DND-41 (cell line): ENCODE measurements around the gene PCTP.

ENCODE experiments used
- EZH2 ChIP-seq: IDR thresholded peaks from 3 replicates; pipeline ENCODE4 v1.6.1; 2012; ENCODE audit warnings: borderline replicate concordance, low read depth, mild to moderate bottlenecking, moderate library complexity, low read length, inconsistent platforms; ENCODE audit not compliant: severe bottlenecking
- TF ChIP-seq, protein P1 (sequence below): IDR thresholded peaks from 2 replicates; pipeline ENCODE4 v1.5.1; 2012; ENCODE audit warnings: borderline replicate concordance, low read length, moderate library complexity, mild to moderate bottlenecking; ENCODE audit not compliant: poor library complexity, severe bottlenecking; ENCODE audit errors: extremely low read depth

DNA sequence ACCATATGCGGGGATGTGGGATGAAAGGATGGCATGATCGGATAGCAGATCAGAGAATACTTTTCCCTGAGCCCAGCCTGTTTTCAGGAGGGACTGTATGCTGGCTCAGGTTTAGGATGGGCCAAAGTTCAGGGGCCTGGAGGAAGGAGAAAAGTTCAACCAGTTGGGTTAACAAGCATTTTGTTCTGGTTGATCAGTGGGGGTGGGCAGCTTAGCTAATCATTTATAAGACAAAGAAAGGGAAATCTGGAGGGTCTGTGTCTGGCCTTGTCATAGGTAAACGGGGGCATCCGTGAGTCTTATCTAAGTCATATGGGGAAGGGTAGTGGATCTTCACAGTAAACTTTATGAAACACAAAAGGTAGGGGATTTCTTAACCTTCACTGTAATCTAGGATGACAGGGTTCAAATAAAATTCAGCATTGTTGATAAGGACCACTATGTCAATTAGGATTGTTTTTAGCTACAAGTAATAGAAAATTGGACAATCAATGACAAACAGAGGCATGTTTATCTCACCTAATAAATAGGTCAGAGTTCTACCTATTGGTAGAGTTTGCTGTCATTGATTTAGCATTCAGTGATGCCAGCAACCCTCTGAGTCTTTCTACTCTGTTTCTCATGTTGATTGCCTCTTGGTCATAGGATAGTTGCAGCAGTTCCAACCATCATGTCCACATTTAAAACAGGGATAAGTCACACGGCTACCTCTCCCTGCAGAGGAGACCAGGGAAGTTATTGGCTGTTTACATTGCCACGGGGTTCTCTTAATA, 11.4 kb downstream of the PCTP start:
- TF ChIP-seq, protein P1, sequence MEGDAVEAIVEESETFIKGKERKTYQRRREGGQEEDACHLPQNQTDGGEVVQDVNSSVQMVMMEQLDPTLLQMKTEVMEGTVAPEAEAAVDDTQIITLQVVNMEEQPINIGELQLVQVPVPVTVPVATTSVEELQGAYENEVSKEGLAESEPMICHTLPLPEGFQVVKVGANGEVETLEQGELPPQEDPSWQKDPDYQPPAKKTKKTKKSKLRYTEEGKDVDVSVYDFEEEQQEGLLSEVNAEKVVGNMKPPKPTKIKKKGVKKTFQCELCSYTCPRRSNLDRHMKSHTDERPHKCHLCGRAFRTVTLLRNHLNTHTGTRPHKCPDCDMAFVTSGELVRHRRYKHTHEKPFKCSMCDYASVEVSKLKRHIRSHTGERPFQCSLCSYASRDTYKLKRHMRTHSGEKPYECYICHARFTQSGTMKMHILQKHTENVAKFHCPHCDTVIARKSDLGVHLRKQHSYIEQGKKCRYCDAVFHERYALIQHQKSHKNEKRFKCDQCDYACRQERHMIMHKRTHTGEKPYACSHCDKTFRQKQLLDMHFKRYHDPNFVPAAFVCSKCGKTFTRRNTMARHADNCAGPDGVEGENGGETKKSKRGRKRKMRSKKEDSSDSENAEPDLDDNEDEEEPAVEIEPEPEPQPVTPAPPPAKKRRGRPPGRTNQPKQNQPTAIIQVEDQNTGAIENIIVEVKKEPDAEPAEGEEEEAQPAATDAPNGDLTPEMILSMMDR: no peak
- TF ChIP-seq EZH2: no peak
